ENCODE data around the gene C7.
A peak's percentile ranks its signal among the peaks of the same experiment; 100 is the strongest.
"Not testable (repeated sequence)": the region's sequence is repeated elsewhere in the genome, so short reads cannot be mapped to it uniquely, and the experiment has no call there.

Gene C7

DNA sequence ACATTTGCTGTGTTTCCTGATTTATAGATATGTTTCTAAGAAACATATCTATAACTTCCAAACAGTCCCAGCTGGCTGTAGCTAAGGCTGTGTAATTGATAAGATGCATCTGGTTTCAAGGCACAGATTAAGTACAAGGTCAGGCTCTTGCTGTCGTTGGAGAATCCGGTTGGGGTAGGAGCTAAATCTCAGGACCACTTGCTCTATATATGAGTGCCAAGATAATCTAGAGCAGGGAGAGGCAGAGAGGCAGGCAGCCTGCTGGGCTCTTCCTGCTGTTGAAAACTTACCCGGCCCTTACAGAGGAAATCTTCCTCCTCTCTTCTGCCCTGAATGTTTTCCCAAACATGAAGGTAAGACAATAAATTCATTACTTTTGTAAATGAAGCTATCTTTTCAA, at the start of gene C7:
C7 (plus strand) TSS at position 234 of the 400 bp plus-strand sequence; CDS start at position 348, 114 bp downstream.
- Mint-ChIP-seq H3K4me3 (no peak within 1 kb of the TSS), H3K9me3 (no peaks in the 10 kb centered on the region)

DNA sequence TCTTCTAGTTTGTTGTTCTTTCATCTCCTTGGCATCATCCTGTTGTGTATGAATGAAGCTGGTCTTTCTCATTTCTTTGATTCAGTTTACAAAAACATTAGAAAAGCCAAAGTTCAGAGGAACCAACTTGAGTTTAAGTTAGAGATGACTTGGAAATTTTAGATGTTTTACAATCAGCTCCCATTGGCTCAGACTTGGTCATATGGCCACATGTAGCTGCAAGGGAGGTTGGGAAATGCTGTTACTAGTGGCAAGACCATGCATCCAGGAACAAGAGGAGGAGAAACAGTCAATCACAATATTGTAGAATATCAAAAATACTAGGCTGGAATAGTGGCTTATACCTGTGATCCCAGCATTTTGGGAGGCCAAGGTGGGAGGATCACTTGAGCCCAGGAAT, 48.6 kb upstream of the C7 start:
- Mint-ChIP-seq H3K27me3 (ENCODE audit: low read depth, poor library complexity) (no peaks in the 10 kb centered on the region), H3K4me1 (no peaks in the 10 kb centered on the region), H3K27ac (no peak overlapping the region), H3K4me3 (no peak overlapping the region), H3K9me3 (peaks cover 21% of the 10 kb centered on the region), H3K36me3 (ENCODE audit: low read depth) (peaks cover 8% of the 10 kb centered on the region)
- TF ChIP-seq, protein P1, sequence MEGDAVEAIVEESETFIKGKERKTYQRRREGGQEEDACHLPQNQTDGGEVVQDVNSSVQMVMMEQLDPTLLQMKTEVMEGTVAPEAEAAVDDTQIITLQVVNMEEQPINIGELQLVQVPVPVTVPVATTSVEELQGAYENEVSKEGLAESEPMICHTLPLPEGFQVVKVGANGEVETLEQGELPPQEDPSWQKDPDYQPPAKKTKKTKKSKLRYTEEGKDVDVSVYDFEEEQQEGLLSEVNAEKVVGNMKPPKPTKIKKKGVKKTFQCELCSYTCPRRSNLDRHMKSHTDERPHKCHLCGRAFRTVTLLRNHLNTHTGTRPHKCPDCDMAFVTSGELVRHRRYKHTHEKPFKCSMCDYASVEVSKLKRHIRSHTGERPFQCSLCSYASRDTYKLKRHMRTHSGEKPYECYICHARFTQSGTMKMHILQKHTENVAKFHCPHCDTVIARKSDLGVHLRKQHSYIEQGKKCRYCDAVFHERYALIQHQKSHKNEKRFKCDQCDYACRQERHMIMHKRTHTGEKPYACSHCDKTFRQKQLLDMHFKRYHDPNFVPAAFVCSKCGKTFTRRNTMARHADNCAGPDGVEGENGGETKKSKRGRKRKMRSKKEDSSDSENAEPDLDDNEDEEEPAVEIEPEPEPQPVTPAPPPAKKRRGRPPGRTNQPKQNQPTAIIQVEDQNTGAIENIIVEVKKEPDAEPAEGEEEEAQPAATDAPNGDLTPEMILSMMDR (IDR thresholded peaks at IDR 0.05), result no peak
- no peak for DNase-seq

More for the DNA sequence above, at the start of gene C7:
- Mint-ChIP-seq H3K27me3 (ENCODE audit: low read depth, poor library complexity) (peaks cover 8% of the 10 kb centered on the region), H3K4me1 (peaks cover 22% of the 10 kb centered on the region), H3K36me3 (ENCODE audit: low read depth) (no peaks in the 10 kb centered on the region), H3K27ac (no peak within 1 kb of the TSS)
- TF ChIP-seq, protein P1 (IDR thresholded peaks at IDR 0.05), result no peak
- no peak for DNase-seq

DNA sequence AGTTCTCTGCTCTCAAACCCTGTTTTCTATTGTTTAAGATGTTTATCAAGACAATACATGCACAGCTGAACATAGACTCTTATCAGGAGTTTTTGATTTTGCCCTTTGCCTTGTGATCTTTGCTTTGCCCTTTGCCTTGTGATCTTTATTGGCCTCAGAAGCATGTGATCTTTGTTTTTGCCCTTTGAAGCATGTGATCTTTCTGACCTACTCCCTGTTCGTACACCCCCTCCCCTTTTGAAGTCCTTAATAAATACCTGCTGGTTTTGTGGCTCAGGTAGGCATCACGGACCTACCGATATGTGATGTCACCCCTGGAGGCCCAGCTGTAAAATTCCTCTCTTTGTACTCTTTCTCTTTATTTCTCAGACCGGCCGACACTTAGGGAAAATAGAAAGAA, 44.3 kb upstream of the C7 start:
- peaks cover 21% of the 10 kb centered on the region for H3K9me3 Mint-ChIP-seq
- not testable (repeated sequence) for DNase-seq; H3K4me3 Mint-ChIP-seq; H3K27ac Mint-ChIP-seq; H3K36me3 Mint-ChIP-seq (ENCODE audit: low read depth); H3K27me3 Mint-ChIP-seq (ENCODE audit: low read depth, poor library complexity)
- peaks cover 13% of the 10 kb centered on the region for H3K4me1 Mint-ChIP-seq

DNA sequence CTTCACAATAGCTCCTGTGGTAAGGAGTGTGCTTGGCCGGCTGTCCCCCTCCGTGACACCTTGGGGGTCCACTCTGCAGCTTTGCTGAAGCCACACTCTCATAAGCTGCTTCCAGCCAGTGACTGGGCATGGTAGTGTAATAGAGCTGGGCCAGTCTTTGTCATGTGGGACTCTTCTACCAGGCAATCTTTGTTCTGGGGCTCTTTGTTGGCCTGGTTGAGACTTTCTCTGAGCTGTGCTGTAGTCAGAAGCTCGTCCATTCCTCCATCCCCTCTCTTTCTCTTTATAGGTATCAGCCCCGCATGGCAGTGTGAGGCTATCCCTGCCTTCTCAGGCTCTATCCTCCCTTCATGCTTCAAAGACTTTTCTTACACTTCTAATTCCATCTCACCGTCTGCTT, 42.5 kb upstream of the C7 start:
- no peak overlapping the region for H3K4me3 Mint-ChIP-seq
- peaks cover 2% of the 10 kb centered on the region for H3K27me3 Mint-ChIP-seq (ENCODE audit: low read depth, poor library complexity)
- H3K4me1 Mint-ChIP-seq, result peaks cover 13% of the 10 kb centered on the region
- peaks cover 8% of the 10 kb centered on the region for H3K36me3 Mint-ChIP-seq (ENCODE audit: low read depth)
- peak overlapping the region; percentile 89 for H3K27ac Mint-ChIP-seq
- no peak for DNase-seq
- TF ChIP-seq, protein P1 (IDR thresholded peaks at IDR 0.05), result no peak
- H3K9me3 Mint-ChIP-seq, result peaks cover 21% of the 10 kb centered on the region

DNA sequence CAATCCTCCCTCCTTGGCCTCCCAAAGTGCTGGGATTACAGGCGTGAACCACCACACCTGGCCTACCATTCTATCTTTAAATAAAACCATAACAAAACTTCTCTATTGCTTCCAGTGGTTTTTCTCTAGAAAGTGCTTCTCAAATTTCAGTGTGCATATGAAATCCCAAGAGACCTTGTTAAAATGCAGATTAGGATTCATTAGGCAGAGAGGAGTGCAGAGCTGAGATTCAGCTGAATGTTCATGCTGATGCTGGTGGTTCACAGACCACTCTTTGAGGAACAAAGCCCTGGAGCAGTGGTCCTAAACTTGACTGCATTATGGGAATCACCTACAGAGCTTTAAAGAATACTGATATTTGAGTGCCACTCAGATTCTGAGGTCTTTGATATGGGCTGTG, 39.9 kb upstream of the C7 start:
- no peak for DNase-seq
- Mint-ChIP-seq H3K9me3 (peaks cover 17% of the 10 kb centered on the region), H3K27me3 (ENCODE audit: low read depth, poor library complexity) (peaks cover 6% of the 10 kb centered on the region), H3K4me1 (peaks cover 13% of the 10 kb centered on the region), H3K36me3 (ENCODE audit: low read depth) (peaks cover 8% of the 10 kb centered on the region), H3K4me3 (no peak overlapping the region), H3K27ac (no peak overlapping the region)
- TF ChIP-seq, protein P1 (IDR thresholded peaks at IDR 0.05), result no peak

DNA sequence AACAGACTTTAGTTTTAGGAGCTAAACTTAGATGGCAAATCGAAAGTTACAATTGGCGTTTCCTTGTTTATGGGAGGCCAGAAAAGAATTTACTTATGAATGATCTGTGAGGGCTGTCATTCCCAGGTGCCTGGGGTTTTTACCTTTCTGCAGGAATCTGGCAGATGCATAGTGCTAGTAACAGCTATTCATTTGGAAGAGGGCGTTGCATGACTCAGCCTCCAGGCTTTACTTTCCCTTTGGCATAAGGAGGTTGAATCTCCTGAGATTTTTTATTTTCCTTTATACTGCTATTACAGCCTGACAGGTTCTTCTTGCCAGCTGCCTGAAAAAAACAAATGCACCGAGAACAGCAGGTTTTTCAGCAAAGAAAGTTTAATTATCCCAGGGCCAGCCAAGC, 38.1 kb upstream of the C7 start:
- Mint-ChIP-seq H3K4me1 (peaks cover 13% of the 10 kb centered on the region), H3K36me3 (ENCODE audit: low read depth) (no peaks in the 10 kb centered on the region), H3K4me3 (no peak overlapping the region), H3K9me3 (peaks cover 3% of the 10 kb centered on the region), H3K27me3 (ENCODE audit: low read depth, poor library complexity) (peaks cover 10% of the 10 kb centered on the region), H3K27ac (no peak overlapping the region)
- TF ChIP-seq, protein P1 (IDR thresholded peaks at IDR 0.05), result no peak
- no peak for DNase-seq

DNA sequence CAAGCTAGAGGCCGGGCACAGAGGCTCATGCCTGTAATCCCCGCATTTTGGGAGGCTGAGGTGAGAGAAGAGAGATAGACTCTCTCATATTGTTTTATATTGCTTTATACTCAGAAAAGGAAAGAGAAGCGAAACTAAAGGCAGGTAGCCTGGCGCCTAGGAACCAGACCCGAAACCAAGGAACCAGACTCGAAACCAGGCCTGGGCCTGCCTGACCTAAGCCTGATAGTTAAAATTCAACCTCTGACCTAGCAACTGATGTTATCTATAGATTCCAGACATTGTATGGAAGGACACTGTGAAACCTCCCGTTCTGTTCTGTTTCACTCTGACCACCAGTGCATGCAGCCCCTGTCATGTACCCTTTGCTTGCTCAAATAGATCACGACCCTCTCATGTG, 37.0 kb upstream of the C7 start:
- H3K36me3 Mint-ChIP-seq (ENCODE audit: low read depth); H3K4me3 Mint-ChIP-seq; H3K4me1 Mint-ChIP-seq; DNase-seq; H3K27ac Mint-ChIP-seq; H3K9me3 Mint-ChIP-seq: not testable (repeated sequence)
- peaks cover 10% of the 10 kb centered on the region for H3K27me3 Mint-ChIP-seq (ENCODE audit: low read depth, poor library complexity)

Measured in nephron progenitor cell (in vitro differentiated cells).